Measurements from ENCODE around the gene CNTNAP5.
"Not testable (repeated sequence)": the region's sequence is repeated elsewhere in the genome, so short reads cannot be mapped to it uniquely, and the experiment has no call there.

The CNTNAP5 gene

DNA sequence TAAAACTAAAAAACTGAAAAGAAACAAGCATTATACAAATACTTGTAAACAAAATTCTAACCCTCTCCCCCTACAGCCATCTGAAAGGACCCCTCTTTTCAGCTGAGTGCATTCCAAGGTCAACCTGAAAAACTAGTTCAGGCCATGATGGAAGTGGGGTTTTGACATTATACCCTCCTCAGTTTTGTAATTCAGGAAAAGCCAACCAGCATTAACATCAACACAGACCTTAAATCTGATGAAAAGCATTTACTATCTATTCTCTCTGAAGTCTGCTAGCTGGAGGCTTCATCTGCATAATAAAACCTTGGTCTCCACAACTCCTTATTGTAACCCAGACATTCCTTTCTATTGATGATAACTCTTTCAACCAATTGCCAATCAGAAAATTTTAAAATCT lies 302.2 kb downstream of the CNTNAP5 start:
- DNase-seq, result no peak

DNA sequence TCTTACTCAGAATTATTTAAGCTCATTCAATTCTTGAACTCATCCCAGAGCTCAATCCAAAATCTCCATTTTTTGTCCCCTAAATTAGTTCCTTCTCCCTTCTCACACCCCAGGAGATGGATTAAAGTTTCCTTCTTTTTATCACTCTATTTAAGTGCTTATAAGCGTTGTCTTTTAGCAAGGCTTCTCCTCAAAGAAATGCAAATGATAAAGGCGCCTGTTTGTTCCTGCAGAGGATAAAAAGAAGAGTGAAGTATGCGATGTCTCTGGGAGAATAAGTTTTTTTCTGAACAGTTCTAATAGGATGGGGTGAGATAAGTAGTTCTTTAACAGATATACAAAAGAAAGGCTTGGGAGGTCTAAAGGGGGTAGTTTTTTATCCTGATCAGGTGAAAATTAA lies 303.3 kb downstream of the CNTNAP5 start:
- no peak for DNase-seq

DNA sequence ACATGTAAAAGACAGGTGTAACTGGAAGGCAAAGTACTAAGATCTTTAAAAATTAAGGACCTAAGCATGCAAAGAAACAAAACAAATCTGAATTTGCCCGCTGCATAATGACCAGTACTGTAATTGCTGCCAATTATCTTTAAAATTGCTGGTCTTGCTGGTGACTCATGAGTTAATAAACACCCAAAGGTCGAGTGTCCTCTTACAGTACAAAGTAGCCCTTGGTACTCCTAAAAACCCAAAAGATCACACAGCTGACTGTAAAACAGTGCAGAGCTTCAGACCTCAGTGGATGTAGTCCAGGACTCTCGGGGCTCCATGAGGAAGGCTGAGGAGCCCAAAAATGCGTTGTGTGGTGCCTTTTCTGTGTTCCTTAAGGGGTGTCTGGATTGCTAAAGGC lies 308.7 kb downstream of the CNTNAP5 start:
- no peak for DNase-seq

DNA sequence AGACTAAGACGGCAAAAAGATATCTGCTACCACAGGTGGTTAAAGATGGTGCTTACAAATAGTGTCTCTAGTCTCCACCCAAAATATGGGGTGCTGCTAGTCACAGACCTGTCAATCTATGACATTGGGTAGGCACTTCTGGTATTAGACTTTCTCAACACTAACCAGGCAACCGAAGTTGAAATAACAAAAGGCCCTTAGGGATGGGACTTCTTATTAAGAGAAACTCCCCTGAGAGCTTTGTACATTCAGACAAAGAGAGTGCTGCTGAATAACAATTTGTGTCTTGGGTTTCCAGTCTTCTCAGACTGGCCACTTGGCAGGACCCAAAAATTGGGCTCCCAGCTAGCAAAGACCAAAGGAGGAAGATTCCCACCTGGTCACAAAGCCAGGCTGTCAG lies 310.0 kb downstream of the CNTNAP5 start:
- no peak for DNase-seq

DNA sequence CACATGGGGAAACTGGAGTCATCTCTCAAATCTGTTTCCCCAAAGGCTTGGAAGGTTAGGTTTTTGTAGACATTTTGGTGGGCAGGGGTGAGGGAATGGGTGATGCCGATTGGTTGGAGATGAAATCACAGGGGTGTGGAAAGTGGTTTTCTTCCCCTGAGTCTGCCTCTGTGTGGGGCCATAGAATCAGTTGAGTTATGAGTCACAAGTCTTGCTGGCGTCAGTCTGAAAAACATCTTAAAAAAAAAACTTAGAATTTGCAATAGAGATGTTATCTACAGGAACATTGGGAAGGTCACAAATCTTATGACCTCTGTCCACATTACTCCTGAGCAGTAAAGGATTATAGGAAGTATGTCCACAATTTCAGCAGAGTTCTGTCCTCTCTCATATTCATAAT lies 314.6 kb downstream of the CNTNAP5 start:
- no peak for DNase-seq

GRCh38 chr2:124343827-124344498 lies 318.9 kb downstream of the CNTNAP5 start:
- no peak for DNase-seq

- no peak for DNase-seq
These were observed 322.1 kb downstream of the CNTNAP5 start for GRCh38 chr2:124347209-124347608.

GRCh38 chr2:124353656-124354055 lies 328.6 kb downstream of the CNTNAP5 start:
- no peak for DNase-seq

GRCh38 chr2:124354466-124354865 lies 329.4 kb downstream of the CNTNAP5 start:
- no peak for DNase-seq

DNA sequence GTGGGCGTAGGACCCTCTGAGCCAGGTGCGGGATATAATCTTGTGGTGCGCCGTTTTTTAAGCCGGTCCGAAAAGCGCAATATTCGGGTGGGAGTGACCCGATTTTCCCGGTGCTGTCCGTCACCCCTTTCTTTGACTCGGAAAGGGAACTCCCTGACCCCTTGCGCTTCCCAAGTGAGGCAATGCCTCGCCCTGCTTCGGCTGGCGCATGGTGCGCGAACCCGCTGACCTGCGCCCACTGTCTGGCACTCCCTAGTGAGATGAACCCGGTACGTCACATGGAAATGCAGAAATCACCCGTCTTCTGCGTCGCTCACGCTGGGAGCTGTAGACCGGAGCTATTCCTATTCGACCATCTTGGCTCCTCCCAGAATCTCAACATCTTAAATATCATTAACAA lies 336.9 kb downstream of the CNTNAP5 start:
- DNase-seq, result not testable (repeated sequence)

- no peak for DNase-seq
These were observed 344.1 kb downstream of the CNTNAP5 start for GRCh38 chr2:124369181-124369580.

GRCh38 chr2:124380221-124380749 lies 355.2 kb downstream of the CNTNAP5 start:
- DNase-seq, result no peak

DNA sequence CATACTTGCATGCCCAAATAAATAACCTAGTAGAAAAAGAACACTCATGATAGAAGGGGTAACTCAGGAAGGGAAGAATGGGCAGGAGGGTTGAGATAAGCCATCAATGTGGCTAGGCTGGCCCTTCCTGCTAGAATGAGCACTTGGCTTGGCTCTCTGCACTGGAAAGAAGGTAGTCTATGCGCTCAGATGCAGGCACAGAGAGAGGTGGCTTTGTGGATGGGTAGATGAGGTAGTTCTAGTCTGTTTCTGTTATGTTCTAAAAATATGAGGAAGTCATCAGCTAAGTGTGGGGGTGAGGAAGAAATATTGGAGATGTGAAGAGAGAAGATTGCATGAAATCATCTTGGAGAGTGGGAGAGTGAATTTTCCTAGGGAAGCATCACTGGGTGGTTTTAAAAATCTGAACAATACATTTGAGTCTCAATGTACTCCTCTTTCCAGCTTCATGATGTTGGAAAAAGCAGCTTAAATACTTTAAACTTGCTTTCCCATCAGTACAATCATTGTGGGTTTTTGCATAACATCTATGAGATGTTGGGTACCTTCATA lies 357.1 kb downstream of the CNTNAP5 start:
- DNase-seq, result no peak

DNA sequence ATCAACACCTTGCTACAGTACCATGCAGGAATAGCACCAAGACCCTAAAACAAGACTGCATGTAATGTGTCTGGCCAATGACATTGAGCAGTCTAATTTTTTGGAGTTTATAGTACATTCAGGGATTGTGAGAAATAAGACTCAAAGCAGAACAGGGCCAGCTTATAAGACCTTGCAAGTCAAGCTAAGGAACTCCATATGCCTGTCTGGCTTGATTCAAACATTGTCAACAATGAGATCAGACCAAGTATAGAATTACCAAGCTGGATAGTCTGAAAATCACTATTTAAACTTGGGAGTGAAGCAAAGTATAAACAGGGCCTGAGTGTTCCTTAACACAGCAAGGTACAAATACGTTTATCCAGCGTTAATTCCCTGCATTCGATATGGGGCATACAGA lies 370.9 kb downstream of the CNTNAP5 start:
- no peak for DNase-seq

DNA sequence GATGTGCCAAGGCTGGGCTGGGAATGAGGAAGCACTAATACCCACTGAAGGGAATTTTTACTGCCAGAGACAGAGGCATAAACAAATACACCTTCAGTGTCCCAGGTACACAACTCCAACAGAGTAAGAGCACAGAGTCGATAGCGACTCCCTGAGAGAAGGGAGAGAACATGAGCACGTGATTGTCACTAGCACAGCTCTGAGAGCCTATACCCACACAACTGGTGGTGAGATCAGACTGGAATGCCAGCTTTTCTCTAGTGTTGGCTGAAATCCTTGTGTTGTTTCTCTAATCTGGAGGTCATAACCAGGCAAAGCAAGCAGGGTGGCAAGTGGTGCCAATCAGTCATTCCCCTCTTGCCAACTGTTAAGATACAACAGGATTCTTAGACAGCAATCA lies 377.2 kb downstream of the CNTNAP5 start:
- DNase-seq, result no peak

GRCh38 chr2:124407836-124408534 lies 382.9 kb downstream of the CNTNAP5 start:
- DNase-seq, result not testable (repeated sequence)

DNA sequence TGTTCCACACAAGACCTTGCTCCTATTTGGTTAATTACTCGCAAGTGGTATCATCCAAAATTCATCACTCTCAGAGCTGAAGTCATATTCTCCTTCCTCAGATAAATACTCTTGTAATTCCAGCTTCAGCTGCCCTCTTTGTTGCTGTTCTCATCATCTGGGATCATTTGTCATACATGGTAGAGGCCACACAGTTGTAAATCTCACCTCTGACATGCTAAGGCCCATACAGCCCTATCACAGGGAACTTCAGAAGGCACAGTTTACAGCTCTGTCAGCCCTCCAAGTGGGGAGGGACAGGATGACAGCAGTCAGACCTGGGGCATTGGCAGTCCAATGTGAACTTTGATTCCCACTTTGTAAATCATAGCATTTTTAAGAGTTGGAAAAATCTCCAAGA lies 399.0 kb downstream of the CNTNAP5 start:
- DNase-seq, result no peak

GRCh38 chr2:124426122-124426521 lies 401.0 kb downstream of the CNTNAP5 start:
- DNase-seq, result no peak

DNA sequence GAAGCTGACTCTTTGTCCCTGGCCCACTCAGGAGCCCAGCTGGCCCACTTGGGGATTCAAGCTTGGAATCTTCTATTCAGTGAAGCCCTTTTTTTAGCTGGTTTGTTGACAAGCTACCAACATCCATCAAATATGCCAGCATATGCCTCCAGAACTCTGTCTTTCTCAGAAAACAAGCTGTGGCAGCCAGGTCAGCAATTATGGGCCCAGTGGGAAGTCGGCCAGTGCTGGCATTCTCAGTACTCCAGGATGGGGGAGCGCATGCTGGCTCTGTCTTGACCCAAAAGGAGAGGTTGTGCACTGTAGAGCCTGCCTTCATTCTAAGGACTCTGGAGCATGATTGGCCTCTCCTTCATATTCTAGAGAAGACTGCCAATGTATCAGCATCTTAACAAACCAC lies 401.5 kb downstream of the CNTNAP5 start:
- DNase-seq, result no peak

DNA sequence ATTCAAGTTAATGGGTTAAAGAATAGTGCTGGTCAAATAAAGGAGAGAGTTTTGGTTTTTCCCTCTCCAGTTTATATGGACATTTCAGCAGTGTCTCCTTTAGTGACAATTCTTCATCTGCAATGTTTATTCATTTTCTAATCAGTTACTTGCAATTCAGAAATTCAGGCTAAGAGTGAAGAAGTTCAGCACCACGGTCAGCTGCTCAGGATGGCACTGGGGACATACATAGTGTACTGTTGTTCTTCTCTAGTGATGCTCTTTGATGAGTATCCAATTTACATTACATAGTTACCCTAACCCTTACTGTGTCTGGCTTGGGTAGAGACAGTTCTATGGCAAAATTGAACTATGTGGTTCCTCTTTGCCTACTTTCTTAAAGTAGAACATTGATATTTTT lies 412.7 kb downstream of the CNTNAP5 start:
- no peak for DNase-seq

DNA sequence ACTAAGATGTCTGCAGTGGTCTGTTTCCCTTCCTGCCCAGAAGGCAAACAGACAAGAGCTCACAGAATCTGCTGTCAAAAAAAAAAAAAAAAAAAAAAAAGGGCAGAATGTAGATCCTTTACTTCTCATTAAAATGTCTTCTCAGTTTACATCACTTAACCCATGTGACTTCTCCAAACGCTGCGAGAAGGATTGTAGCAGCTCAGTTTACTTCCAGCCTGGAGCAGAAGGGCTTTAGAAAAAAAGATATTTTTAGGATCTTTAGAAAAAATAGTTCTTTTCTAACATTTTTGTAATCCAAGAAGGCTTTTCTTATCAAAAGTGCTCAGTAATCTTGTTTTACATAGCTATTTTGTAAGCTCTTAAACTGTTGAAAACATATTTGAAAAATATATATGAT lies 425.4 kb downstream of the CNTNAP5 start:
- DNase-seq, result no peak

- DNase-seq, result no peak
These were observed 451.2 kb downstream of the CNTNAP5 start for GRCh38 chr2:124476291-124476690.

DNA sequence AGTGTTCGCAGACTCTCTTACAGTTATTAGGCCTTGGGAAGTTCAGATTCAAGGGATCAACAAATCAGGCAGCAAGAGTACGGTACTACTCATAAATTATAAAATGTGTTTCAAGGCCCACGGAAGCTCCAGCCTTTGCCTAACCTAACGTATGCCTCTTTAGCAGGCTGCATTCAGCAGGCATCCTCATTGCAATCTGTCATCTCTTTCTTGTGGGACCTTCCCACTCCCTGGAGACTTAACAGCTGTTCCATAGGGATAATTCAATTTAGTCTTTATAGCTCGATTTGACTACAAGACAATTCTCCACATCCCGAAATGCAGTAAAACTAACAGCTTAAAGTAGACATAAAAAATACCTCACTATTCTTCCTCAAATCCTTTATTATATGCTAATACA lies 453.7 kb downstream of the CNTNAP5 start:
- DNase-seq, result no peak

- no peak for DNase-seq
These were observed 455.9 kb downstream of the CNTNAP5 start for GRCh38 chr2:124480958-124481357.
